ENCODE data around the gene P4HB.

DNA sequence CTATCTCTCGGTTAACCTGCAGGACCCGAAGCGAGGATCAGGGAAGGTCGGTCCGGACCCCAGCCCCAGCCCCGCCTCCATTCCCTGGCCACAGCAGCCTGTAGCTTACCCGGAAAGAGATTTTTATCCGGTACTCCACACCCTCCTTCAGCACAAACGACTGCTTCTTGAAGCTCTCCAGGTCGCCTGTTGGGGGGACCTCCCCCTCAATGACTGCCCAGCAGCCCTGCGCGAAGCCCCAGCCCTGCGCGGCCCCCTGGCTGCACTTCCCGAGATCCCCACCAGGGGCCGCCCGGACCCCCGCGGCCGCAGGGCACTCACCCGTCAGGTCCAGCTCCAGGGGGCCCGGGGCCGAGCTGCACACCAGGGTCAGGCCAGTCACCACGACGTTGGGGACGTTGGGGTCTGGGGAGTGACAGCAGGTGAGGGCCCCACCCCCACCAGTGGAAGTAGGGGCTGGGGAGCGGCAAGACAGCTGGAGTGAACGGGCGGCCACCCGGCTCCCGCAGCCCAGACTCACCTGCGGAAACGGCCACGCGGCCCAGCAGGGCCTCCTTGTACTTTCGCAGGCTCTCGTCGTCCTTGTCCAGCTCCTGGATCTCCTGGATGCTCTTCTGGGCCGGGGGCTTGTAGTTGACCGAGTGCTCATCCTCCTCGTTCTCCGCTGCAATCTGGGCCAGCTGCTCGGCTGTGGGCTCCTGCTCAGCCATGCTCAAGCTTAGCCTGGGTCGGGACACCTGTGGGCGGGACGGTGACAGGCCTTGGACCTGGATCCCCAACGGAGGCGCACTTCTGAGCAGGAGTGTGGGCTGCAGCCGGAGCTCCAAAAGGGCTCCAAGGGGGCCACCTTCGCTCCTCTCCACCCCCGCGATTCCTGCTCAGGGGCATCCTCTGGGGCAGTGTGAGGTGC is 9.1 kb upstream of the P4HB start:
- TF ChIP-seq CTCF (IDR thresholded peaks at IDR 0.05; ENCODE audit: insufficient read depth, low read length) = peak; percentile 55
- TF ChIP-seq GABPA (IDR thresholded peaks at IDR 0.05; ENCODE audit: low read depth) = 0 out of 2 replicates have a peak, but pooled peaks have one; percentile 25
- TF ChIP-seq POLR2AphosphoS5 (IDR thresholded peaks at IDR 0.05; ENCODE audit: low read depth) = peak; percentile 65; the same call in 1 of the 2 replicates
- TF ChIP-seq, protein P1, sequence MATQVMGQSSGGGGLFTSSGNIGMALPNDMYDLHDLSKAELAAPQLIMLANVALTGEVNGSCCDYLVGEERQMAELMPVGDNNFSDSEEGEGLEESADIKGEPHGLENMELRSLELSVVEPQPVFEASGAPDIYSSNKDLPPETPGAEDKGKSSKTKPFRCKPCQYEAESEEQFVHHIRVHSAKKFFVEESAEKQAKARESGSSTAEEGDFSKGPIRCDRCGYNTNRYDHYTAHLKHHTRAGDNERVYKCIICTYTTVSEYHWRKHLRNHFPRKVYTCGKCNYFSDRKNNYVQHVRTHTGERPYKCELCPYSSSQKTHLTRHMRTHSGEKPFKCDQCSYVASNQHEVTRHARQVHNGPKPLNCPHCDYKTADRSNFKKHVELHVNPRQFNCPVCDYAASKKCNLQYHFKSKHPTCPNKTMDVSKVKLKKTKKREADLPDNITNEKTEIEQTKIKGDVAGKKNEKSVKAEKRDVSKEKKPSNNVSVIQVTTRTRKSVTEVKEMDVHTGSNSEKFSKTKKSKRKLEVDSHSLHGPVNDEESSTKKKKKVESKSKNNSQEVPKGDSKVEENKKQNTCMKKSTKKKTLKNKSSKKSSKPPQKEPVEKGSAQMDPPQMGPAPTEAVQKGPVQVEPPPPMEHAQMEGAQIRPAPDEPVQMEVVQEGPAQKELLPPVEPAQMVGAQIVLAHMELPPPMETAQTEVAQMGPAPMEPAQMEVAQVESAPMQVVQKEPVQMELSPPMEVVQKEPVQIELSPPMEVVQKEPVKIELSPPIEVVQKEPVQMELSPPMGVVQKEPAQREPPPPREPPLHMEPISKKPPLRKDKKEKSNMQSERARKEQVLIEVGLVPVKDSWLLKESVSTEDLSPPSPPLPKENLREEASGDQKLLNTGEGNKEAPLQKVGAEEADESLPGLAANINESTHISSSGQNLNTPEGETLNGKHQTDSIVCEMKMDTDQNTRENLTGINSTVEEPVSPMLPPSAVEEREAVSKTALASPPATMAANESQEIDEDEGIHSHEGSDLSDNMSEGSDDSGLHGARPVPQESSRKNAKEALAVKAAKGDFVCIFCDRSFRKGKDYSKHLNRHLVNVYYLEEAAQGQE (IDR thresholded peaks at IDR 0.05; ENCODE audit: insufficient replicate concordance, low read depth) = no peak

Data from HL-60 (cell line).